Stimulated activated CD4-positive, alpha-beta T cell treated with anti-CD3 and anti-CD28 coated beads, Interleukin-2, amount 100 ng/mL, for 4 hours (primary cell): ENCODE measurements around the gene NEK8.
"Not testable (repeated sequence)": the region's sequence is repeated elsewhere in the genome, so short reads cannot be mapped to it uniquely, and the experiment has no call there.

ENCODE experiments used
- DNase-seq: peaks from one replicate; pipeline ENCODE4 v3.0.0-alpha.2; 2020; ENCODE audit warnings: low read depth

Gene NEK8

DNA sequence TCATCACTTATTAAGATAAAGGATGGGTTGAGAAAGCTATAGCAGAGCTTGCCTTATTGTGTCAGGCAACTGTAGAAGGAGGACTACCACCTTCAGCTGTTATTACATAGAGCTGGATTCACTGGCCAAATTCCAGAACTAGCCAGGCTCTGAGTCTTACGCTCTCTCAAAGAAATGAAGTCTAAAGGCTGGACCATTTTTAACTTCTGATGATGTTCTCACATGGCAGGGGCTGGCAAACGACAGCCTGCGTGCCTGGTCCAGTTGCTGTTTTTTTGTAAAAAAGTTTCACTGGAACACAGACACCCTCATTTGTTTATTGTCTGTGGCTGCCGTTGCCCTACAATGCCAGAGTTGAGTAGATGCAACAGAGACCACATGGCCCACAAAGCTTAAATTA is 36.5 kb downstream of the NEK8 start:
- no peak for DNase-seq

DNA sequence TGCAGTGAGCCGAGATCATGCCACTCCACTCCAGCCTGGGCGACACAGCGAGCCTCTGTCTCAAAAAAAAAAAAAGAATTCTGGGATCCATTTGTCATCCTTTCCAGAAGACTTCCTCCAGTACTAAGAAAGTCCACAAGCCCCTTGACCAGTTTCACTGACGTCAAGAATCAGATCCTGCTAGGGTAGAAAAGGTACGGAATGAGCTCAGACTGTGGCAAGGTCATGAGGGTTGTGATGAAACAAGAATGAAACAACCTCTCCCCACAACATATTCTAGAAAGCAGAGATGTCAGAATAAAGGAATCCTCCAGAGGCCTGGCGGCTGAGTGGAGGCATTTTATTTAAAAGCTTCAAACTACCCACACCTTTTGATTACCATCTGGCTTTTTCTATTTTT is 45.1 kb downstream of the NEK8 start:
- no peak for DNase-seq

DNA sequence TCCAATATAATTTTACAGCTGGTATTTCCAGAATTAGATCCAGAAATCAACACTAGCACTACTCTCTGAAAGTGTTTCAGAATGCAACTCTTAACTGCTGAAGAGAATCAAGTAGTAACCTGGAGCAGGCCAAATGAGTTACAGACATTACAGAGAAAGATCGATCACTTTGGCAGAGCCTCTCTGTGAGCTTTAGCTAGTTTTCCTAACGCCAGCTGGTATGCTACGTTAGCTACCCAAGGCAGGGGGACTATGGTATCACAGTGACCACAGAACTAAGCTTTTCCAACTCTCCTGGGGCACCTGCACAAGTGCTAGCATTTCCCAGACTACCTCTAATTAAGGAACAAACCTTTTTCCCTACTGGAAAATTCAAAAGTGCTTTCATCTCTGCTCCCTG is 45.6 kb downstream of the NEK8 start:
- DNase-seq = no peak

DNA sequence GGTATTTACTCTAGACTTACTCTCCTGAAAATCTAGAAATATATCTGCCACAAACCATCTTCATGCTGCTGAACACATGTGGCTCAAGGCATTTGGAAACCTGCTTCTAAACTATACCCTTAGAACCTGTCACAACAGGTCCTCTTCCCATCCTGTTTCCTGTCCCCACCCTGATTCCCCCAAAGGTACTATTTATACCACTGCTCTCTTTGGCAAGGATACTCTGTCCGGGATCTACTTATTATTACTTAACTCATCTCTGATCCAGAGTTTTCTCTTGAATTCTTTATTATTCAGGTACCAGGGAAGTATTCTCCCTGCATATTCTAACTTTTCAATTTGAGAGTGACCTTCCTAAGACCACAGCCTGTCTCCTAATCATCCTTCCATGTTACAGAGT is 48.6 kb downstream of the NEK8 start:
- no peak for DNase-seq

DNA sequence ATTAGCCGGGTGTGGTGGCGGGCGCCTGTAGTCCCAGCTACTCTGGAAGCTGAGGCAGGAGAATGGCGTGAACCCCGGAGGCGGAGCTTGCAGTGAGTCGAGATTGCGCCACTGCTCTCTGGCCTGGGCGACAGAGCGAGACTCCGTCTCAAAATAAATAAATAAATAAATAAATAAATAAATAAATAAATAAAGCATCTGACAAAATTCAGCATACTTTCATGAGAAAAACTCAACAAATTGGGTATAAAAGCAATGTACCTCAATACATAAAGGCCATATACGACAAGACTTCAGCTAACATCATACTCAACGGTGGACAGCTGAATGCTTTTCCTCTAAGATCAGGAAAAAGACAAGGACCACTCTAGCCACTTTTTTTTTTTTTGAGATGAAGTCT is 51.0 kb downstream of the NEK8 start:
- not testable (repeated sequence) for DNase-seq

DNA sequence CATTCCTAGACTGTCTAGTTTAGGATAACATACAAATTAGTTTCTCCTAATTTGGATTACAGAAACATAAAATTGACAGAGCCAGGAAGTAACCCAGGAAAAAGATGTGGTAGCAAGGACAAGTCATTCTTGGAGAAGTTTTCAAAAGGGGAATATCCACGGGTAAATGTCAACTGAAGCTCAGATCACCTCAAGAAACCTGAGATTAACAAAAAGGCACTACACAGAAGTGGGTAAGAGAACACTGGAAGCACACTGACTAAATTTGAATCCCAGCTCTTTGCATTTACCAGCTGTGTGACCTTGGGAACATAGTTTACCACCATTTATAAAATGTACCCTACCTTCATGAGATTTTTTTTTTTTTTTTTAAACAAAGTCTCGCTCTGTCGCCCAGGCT is 54.6 kb downstream of the NEK8 start:
- DNase-seq = no peak

DNA sequence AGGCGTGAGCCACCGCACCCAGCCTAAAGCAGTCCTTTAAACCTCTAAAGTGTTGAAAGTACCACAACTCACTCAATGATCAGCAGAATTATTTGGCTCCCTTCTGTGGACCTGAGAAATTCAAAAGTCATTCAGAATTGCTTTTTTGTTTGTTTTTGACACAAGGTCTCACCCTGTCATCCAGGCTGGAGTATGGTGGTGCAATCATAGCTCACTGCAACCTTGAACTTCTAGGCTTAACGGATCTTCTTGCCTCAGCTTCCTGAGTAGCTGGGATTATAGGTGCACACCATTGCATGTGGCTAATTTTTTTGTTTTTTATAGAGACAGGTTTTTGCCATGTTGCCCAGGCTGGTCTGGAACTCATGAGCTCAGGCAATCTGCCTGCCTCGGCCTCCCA is 59.5 kb downstream of the NEK8 start:
- no peak for DNase-seq
